GM18868 (cell line): ENCODE results near the gene VPS11.
"Not testable (repeated sequence)": the region's sequence is repeated elsewhere in the genome, so short reads cannot be mapped to it uniquely, and the experiment has no call there.

Experiments used
- ATAC-seq: cut with Tn5 transposase; IDR thresholded peaks from one replicate; pipeline ENCODE4 v1.9.1; 2021; ENCODE audit warnings: mild to moderate bottlenecking, moderate library complexity; ENCODE audit not compliant: unreplicated experiment

Gene VPS11

DNA sequence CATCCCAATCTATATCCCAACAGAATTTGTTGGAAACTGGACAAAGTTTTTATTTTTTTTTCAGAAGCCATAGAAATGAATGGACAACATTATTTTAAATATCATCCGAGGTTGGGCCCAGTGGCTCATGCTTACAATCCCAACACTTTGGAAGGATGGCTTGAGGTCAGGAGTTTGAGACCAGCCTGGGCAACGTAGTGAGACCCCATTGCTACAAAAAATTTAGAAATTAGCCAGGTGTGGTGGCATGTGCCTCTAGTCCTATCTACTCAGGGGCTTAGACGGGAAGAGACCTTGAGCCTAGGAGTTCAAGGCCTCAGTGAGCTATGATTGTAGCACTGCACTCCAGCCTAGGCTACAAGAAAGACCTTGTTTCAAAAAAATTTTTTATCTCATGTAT, 32.8 kb upstream of the VPS11 start:
- ATAC-seq = no peak

DNA sequence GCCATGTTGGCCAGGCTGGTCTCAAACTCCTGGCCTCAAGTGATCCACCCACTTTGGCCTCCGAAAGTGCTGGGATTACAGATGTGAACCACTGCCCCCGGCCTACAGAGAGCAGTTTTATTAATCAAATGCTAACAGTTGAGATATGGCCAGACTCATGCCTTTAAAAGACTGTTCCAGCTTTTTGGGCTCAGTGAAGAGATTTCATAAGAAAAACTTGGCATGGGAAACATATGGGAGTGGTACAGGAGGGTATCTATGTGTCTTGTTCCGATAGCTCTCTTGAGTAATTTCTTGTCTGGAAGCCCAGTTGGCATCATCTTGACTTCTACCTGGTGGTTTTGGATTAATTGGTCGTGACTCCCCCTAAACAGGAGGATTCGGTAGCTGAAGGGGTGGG, 28.7 kb upstream of the VPS11 start:
- no peak for ATAC-seq

DNA sequence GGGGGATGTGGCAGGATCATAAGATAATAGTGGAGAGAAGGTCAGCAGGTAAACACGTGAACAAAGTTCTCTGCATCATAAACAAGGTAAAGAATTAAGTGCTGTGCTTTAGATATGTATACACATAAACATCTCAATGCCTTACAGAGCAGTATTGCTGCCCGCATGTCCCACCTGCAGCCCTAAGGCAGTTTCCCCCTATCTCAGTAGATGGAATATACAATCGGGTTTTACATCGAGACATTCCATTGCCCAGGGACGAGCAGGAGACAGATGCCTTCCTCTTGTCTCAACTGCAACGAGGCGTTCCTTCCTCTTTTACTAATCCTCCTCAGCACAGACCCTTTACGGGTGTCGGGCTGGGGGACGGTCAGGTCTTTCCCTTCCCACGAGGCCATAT, 28.1 kb upstream of the VPS11 start:
- ATAC-seq = not testable (repeated sequence)

DNA sequence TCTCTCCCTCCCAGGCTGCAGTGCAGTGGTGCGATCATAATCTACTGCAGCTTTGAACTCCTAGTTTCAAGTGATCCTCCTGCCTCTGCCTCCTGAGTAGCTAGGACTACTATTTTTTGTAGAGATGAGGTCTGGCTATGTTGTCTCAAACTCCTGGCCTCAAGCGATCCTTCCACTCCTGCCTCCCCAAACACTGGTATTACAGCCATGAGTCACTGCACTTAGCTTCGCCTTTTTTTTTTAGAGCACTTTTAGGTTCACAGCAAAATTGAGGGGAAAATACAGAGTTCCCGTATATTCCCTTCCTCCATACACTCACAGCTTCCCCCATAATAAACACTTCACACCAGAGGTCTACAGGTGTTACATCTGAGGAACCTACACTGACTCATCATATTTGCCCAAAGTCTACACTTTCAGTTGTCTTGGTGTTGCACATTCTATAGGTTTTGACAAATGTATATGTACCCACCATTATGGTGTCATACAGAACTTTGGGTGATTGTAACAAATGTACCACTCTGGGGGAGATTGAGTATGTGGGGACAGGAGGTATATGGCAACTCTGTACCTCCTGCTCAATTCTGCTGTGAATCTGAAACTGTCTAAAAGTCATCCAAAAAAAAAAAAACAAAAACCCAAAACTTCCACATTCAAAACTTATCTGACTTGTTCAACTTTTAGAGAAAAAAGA, 25.6 kb upstream of the VPS11 start:
- no peak for ATAC-seq

DNA sequence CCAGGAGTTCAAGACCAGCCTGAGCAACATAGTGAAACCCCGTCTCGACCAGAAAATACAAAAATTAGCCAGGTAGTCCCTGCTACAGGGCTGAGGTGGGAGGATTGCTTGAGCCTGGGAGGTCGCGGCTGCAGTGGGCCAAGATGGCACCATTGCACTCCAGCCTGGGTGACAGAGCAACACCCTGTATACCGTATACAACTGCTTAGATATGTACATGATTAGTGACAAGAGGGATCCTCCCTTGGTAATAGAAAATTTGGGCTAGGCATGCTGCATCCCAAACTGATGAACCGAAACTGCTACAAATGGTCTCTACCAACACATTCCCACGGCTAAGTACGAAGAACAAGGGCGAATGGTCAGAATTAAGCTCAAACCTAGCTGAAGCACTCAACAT, 24.7 kb upstream of the VPS11 start:
- no peak for ATAC-seq

DNA sequence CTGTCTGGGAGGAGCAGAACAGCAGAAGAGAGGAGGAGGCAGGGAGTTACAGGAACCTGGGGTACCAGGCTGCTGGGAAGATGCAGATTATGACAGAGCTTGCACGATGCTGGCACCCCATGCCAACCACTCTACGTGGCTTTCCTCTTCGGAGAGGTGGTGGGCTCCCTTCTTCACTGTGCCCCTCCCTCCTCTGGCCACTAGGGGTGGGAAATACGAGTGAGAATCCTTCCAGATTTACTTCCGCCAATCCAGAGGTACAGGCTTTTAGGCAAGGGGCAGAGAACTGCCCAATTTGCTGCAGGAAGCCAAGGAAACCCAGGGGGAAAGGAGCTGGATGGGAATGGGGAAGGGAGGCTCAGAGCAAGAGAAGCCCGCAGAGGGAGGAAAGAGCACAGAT, 22.9 kb upstream of the VPS11 start:
- no peak for ATAC-seq

GRCh38 chr11:119046489-119046888, 21.1 kb upstream of the VPS11 start:
- no peak for ATAC-seq

- no peak for ATAC-seq
Observed at GRCh38 chr11:119047205-119047604, 20.4 kb upstream of the VPS11 start.

- no peak for ATAC-seq
Observed at GRCh38 chr11:119048644-119049043, 19.0 kb upstream of the VPS11 start.

DNA sequence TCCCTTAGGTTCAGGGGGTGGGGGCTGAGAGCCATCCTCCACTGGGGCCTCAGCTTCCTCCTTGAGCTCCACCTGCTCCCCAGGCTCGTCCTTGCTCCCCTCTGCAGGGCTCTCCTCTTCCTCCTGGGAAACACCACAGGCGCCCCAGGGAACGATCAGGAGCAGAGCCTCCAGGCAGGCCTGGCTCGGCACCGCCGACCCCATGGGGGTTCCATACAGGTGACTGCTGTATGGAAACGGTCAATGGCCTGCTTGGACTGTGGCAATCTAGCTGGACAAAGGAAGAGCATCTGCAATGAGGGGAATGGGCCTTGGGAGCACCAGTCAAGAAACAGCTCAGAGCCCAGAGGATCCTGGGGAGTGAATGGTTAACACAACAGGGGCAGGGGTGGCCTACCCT, 18.5 kb upstream of the VPS11 start:
- no peak for ATAC-seq

DNA sequence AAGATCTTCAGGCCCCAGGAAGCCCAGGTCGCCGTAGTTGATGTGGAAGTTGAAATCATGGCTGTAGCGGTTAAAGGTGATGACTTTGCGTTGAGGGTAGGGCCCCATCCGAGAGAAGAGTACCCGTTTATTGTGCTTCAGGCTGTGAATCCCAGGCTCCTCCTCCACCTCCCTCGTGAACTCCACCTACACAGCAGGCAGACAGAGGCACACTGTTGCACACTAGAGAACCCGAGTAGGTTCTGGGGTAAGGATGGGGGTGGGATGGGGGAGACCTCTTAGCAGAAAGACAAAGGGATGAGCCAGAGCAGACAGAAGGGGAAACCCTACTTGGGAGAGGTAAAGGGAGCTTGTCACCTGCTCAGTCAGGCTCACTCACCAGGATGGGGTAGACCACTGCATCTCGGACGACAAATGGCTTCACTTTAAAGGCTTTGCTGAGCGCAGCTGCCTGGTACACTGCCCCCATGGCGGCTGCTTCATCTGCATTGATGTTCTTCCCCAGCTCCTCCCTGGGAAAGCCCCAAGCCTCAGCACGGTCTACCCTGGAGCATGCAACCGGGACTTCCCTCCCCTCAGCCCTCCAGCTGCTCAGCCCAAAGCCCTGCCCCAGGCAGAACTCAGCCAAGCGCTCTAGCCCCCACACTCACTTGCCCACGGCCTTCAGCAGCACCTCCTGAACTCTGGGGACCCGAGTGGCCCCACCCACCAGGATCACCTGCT, 16.0 kb upstream of the VPS11 start:
- ATAC-seq = peak; percentile 79

- no peak for ATAC-seq
Observed at GRCh38 chr11:119052163-119052814, 15.3 kb upstream of the VPS11 start.

DNA sequence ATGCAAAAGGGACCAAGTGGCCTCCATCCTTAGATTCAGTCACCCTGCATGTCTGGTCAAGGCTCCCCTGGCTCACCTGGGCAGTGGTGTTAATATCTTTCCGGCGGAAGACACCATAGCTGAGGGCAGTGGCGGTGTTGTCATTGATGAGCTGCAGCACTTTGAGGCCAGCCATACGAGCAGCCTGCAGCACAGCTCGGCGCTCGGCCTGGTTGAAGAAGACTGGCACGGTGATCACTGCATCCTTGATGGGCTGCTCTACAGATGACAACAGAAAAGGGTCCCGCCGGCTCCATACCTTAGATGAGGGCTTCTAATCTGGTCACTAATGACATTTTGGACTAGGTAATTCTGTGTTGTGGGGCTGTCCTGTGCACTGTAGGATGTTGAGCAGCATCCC, 13.2 kb upstream of the VPS11 start:
- ATAC-seq = no peak

- ATAC-seq = no peak
Observed at GRCh38 chr11:119055901-119056300, 11.7 kb upstream of the VPS11 start.

DNA sequence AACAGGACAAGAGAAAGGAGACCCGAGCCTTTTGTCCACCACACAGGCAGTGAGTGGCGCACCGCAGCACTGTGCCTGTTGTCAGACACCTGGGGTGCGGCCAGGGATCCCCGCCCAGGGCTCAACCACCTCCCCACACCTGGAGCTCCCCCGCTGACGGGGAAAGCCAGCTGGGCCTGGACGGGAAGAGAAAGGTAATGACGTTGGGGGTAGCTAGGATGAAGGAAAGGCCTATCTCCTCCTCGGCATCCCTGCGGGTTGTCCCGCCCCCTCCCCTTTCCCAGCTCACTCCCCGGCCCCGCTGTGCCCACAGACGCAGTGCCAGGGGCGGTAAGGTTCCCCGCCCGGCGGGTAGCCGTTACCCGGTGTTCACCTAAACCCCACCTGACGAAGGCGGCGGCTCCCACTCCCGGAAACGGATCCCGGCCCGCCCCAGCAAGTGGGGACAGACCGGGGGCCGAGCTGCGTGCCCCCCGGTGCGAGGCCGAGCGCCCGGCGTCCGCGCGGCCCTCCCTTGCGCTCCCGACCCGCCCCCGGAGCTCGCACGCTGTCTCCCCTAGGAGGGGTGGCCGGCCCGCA, 11.1 kb upstream of the VPS11 start:
- peak; percentile 2 for ATAC-seq

DNA sequence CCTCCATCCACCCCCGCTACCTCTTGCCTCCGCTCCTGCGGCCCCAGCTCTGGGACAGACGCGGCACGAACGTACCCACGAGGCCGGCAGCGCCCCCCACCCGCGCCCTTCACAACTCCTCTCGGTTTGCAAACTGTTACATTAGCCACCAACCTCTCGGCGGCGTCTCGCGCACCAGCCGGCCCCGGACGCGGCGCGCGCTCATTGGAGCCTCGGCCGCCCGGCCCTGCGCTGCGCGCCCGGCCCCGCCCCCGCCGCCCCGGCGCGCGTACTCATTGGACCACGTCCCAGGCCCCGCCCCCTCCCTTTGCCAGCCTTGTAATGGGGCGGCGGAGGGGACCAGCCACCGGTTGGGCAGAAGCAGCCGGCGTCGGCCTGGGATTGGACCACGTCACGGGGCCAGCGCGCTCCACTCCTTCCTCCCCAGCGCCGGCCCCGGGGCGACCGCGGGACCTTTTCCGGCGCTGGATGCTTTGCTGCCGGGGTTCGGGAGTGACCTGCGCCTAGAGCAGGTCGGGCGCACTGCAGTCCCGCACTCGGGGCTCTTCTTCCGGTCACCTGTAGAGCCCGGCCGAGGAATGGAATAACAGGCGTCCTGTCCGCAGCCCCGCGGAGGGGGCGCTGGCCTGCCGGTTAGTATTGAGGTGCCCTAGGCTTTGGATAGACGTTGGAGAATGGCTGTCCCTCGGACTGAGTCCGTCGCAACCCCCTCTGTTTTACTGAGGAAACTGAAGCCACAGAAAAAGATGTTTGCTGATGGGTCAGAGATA, 10.4 kb upstream of the VPS11 start, which contains the start of gene HYOU1:
HYOU1 (minus strand) TSS at position 206 of the 770 bp plus-strand sequence. CDS start 1,045 bp downstream, outside the sequence.
- ATAC-seq = peak; percentile 92

DNA sequence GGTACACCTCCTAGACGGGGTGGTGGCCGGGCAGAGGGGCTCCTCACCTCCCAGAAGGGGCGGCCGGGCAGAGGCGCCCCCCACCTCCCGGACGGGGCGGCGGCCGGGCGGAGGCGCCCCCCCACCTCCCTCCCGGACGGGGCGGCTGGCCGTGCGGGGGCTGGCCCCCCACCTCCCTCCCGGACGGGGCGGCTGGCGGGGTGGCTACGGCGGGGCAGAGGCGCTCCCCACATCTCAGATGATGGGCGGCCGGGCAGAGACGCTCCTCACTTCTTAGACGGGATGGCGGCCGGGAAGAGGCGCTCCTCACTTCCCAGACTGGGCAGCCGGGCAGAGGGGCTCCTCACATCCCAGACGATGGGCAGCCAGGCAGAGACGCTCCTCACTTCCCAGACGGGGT, 8.5 kb upstream of the VPS11 start:
- ATAC-seq = not testable (repeated sequence)

DNA sequence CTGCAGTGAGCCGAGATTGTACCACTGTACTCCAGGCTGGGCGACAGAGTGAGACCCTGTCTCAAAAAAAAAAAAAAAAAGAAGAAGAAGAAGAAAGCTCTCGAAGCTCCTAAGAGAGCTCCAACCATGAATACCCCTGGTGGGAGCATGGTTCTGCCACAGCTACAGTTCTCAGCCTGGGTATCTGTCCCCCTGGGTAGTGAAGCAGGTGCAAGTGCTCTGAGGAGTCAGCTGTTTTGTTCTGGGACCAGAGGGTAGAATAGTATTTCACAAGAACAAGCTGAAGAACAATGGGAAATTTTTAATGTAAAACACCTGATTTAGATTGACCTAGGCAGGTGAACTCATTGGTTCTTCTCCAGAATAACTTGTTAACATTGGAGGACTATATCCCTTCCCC, 6.4 kb upstream of the VPS11 start:
- no peak for ATAC-seq

GRCh38 chr11:119062779-119063178, 4.8 kb upstream of the VPS11 start:
- ATAC-seq = no peak

DNA sequence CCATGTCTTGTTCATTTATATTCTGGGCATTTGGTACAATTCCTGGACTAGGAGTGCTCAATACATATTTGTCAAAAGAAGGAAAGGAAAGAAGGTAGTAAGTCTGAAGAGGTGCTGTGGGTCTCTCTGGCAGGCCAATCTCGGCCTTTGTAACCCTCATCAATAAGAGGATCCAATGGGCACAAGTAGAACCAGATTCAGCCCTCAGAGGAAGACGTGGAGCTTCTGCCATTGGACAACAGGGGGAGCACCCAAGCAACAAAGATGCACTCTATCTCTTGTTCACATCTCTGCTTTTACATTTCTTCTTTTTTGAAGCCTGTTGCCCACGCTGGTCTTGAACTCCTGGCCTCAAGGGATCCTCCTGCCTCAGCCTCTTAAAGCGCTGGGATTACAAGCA, 2.2 kb upstream of the VPS11 start:
- no peak for ATAC-seq

- ATAC-seq = no peak
Observed at GRCh38 chr11:119077839-119078238, 10.2 kb downstream of the VPS11 start.
